ENCODE data around the gene RABL2A.
"Not testable (repeated sequence)": the region's sequence is repeated elsewhere in the genome, so short reads cannot be mapped to it uniquely, and the experiment has no call there.

The RABL2A gene

GRCh38 chr2:113602869-113603466 is 24.1 kb upstream of the RABL2A start:
- DNase-seq (ENCODE audit: low read depth) = peak; percentile 28
- TF ChIP-seq CTCF (IDR thresholded peaks at IDR 0.05; ENCODE audit: low read depth, low read length) (no peak), MAX (IDR thresholded peaks at IDR 0.05; ENCODE audit: low read depth, low read length) (no peak), POLR2A (IDR thresholded peaks at IDR 0.05; ENCODE audit: extremely low read depth, insufficient read length) (no peak), MYC (IDR thresholded peaks at IDR 0.05; ENCODE audit: low read depth, low read length) (no peak)

GRCh38 chr2:113603467-113604084 is 23.5 kb upstream of the RABL2A start:
- H3K4me3 ChIP-seq (ENCODE audit: low read depth, low read length) = peak overlapping the region; percentile 78
- peak; percentile 89 for DNase-seq (ENCODE audit: low read depth)
- peak; percentile 47 for TF ChIP-seq POLR2A (IDR thresholded peaks at IDR 0.05; ENCODE audit: extremely low read depth, insufficient read length)

More at GRCh38 chr2:113602869-113603466, 24.1 kb upstream of the RABL2A start:
- H3K4me3 ChIP-seq (ENCODE audit: low read depth, low read length) = peak overlapping the region; percentile 78

- peak overlapping the region; percentile 47 for H3K4me3 ChIP-seq (ENCODE audit: low read depth, low read length)
- peak; percentile 95 for DNase-seq (ENCODE audit: low read depth)
- peak; percentile 98 for TF ChIP-seq CTCF (IDR thresholded peaks at IDR 0.05; ENCODE audit: low read depth, low read length)
- TF ChIP-seq MYC (IDR thresholded peaks at IDR 0.05; ENCODE audit: low read depth, low read length) = peak; percentile 56; the same call in 1 of the 2 replicates
- TF ChIP-seq MAX (IDR thresholded peaks at IDR 0.05; ENCODE audit: low read depth, low read length) = peak; percentile 44; the same call in 1 of the 2 replicates
Measured at GRCh38 chr2:113604085-113604477, 23.0 kb upstream of the RABL2A start.

- DNase-seq (ENCODE audit: low read depth); H3K4me3 ChIP-seq (ENCODE audit: low read depth, low read length): not testable (repeated sequence)
Measured at GRCh38 chr2:113604661-113605060, 22.4 kb upstream of the RABL2A start.

- not testable (repeated sequence) for H3K4me3 ChIP-seq (ENCODE audit: low read depth, low read length); DNase-seq (ENCODE audit: low read depth)
Measured at GRCh38 chr2:113606036-113606435, 21.0 kb upstream of the RABL2A start.

- H3K4me3 ChIP-seq (ENCODE audit: low read depth, low read length); DNase-seq (ENCODE audit: low read depth): not testable (repeated sequence)
Measured at GRCh38 chr2:113609822-113610221, 17.2 kb upstream of the RABL2A start.

GRCh38 chr2:113621002-113621401 is 6.1 kb upstream of the RABL2A start:
- not testable (repeated sequence) for DNase-seq (ENCODE audit: low read depth); H3K4me3 ChIP-seq (ENCODE audit: low read depth, low read length)

- H3K4me3 ChIP-seq (ENCODE audit: low read depth, low read length); DNase-seq (ENCODE audit: low read depth): not testable (repeated sequence)
Measured at GRCh38 chr2:113625906-113626305, 1.2 kb upstream of the RABL2A start.

- not testable (repeated sequence) for H3K4me3 ChIP-seq (ENCODE audit: low read depth, low read length); DNase-seq (ENCODE audit: low read depth)
Measured at GRCh38 chr2:113632849-113633345, 5.8 kb downstream of the RABL2A start.

- DNase-seq (ENCODE audit: low read depth); H3K4me3 ChIP-seq (ENCODE audit: low read depth, low read length): not testable (repeated sequence)
Measured at GRCh38 chr2:113635358-113635757, 8.3 kb downstream of the RABL2A start.

GRCh38 chr2:113636226-113636625 is 9.2 kb downstream of the RABL2A start:
- DNase-seq (ENCODE audit: low read depth); H3K4me3 ChIP-seq (ENCODE audit: low read depth, low read length): not testable (repeated sequence)

- not testable (repeated sequence) for DNase-seq (ENCODE audit: low read depth); H3K4me3 ChIP-seq (ENCODE audit: low read depth, low read length)
Measured at GRCh38 chr2:113638084-113638483, 11.0 kb downstream of the RABL2A start.

GRCh38 chr2:113646217-113646616 is 19.2 kb downstream of the RABL2A start:
- H3K4me3 ChIP-seq (ENCODE audit: low read depth, low read length); DNase-seq (ENCODE audit: low read depth): not testable (repeated sequence)

- not testable (repeated sequence) for H3K4me3 ChIP-seq (ENCODE audit: low read depth, low read length); DNase-seq (ENCODE audit: low read depth)
Measured at GRCh38 chr2:113650834-113651815, 24.1 kb downstream of the RABL2A start.

- DNase-seq (ENCODE audit: low read depth); H3K4me3 ChIP-seq (ENCODE audit: low read depth, low read length): not testable (repeated sequence)
Measured at GRCh38 chr2:113652599-113652998, 25.5 kb downstream of the RABL2A start.
